ENCODE results near the gene REG4.
"Not testable (repeated sequence)": the region's sequence is repeated elsewhere in the genome, so short reads cannot be mapped to it uniquely, and the experiment has no call there.

Gene REG4

DNA sequence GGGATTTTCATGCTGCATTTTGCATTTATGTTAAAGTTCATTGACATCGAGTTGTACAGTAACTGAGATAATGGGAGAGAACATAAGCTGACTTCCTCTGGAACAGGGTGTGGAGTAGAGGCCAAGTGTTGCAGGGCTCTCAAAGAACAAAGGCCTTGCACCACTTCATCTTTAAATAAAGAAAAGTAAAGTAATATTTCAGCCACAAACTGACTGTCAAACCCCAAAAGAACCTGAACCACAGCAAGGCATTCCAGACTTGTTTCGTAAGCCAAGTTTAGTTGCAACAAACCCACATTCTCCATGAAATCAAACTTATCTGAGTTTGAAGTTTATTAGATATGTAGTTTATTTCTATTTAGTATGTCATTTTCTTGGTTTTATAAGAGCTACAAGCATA is 23.5 kb downstream of the REG4 start:
- TF ChIP-seq, protein P1, sequence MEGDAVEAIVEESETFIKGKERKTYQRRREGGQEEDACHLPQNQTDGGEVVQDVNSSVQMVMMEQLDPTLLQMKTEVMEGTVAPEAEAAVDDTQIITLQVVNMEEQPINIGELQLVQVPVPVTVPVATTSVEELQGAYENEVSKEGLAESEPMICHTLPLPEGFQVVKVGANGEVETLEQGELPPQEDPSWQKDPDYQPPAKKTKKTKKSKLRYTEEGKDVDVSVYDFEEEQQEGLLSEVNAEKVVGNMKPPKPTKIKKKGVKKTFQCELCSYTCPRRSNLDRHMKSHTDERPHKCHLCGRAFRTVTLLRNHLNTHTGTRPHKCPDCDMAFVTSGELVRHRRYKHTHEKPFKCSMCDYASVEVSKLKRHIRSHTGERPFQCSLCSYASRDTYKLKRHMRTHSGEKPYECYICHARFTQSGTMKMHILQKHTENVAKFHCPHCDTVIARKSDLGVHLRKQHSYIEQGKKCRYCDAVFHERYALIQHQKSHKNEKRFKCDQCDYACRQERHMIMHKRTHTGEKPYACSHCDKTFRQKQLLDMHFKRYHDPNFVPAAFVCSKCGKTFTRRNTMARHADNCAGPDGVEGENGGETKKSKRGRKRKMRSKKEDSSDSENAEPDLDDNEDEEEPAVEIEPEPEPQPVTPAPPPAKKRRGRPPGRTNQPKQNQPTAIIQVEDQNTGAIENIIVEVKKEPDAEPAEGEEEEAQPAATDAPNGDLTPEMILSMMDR (IDR thresholded peaks at IDR 0.05; ENCODE audit: insufficient read depth, missing control alignments) = no peak
- DNase-seq (ENCODE audit: insufficient read length, low spot score) (no peak), FAIRE-seq (no peak)

DNA sequence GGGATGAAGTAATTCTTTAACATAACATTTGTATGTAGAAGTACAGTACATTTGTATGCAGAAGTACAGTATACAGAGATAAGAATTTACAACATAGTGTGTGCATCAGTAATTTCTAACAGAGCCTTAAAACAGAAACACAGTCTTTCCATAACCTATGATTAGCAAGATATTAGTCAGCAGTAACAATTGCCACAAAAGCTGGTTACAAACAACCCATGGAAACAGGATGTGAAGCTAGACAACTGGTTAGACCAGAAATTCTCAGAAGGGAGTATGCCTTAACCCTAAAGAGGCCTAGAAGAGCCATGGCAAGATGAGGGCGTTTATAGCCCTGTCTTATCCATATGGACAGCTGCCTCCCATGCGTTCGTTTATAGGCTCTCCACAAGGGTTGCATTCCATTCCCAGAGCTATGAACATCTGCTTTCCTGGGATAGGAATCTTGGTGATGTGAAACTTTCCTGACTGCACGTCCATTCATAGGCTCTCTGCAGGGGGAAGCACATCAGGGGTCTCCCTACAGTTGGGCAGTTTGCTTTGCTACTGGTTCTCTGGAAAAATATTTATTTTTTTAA is 24.7 kb downstream of the REG4 start:
- FAIRE-seq; DNase-seq (ENCODE audit: insufficient read length, low spot score): not testable (repeated sequence)

DNA sequence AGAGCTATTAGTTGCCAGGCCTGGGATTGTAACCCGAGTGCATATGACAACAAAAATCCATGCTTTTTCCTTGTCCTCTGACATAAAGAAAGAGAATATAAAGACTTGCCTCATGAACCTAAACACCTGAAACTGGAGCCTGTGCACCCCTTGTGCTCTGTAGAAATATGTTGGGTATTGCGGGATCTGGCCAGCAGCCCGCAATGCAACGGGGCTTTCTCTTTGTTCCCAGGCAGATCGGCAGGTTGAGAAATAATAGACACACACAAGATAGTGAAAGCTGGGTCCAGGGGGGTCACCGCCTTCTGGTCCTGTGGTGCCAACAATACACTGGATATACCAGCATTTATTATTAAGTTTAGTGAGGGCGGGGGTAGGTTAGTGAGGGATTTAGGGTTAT is 25.2 kb downstream of the REG4 start:
- DNase-seq (ENCODE audit: insufficient read length, low spot score); FAIRE-seq: not testable (repeated sequence)

DNA sequence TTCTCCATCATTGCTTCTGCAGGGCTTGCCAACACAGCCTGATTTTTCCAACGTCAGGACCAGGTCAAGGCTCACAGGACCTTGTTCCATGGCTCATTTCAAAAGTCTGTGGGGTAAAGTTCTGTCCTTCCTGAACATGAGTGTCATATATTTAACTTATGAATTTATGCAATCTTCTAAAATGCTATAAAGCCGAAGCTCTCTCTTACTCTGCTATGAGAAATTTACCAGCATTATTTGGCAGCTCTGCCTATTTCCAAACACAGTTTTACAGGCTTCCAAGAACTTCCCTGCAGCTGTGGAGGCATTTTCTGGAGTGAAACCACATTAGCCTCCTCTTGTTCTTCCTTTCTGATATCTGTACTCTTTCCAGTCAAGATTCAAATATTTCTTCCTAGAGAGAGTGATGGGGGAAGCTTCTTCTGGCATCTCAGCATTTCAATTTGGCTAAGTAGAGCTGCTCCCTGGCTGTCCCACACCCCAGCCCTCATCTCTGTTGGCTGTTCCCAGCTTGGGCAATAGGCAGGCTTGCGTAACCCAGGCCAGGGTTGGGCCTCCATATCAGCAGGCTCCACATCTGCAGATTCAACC is 27.0 kb downstream of the REG4 start:
- TF ChIP-seq, protein P1 (IDR thresholded peaks at IDR 0.05; ENCODE audit: insufficient read depth, missing control alignments) = no peak
- FAIRE-seq (no peak), DNase-seq (ENCODE audit: insufficient read length, low spot score) (no peak)

DNA sequence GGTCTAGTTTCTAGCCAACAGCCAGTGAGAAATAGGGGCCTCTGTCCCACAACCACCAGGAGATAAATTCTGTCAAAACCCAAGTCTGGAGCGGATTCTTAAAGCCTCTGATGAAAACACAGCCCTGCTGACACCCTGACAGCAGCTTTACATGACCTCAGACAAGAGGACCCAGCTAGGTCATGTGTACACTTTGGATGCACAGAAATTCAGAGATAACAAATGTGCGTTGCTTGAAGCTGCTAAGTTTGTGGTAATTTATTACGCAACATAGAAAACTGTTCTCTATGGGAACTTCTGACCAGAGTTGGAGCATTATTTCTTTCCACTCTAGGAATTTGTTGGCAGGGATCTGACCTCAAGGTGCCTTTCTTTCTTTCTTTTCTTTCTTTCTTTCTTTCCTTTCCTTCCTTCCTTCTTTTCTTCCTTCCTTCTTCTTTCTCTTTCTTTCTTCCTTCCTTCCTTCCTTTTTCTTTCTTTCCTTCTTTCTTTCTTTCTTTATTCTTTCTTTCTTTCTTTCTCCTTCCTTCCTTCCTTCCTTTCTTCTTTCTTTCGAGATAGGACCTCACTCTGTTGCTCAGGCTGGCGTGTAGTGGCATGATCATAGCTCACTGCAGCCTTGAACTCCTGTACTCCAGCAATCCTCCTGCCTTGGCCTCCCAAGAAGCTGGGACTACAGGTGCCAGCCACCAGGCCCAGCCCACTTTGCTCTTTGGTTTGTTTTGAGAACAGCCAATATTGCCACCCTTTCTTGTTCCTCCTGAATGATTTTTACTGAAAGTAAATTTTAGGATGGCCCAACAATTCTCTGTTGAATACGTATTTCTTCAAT is 27.7 kb downstream of the REG4 start:
- no peak for FAIRE-seq
- TF ChIP-seq, protein P1 (IDR thresholded peaks at IDR 0.05; ENCODE audit: insufficient read depth, missing control alignments) = no peak
- no peak for DNase-seq (ENCODE audit: insufficient read length, low spot score)

DNA sequence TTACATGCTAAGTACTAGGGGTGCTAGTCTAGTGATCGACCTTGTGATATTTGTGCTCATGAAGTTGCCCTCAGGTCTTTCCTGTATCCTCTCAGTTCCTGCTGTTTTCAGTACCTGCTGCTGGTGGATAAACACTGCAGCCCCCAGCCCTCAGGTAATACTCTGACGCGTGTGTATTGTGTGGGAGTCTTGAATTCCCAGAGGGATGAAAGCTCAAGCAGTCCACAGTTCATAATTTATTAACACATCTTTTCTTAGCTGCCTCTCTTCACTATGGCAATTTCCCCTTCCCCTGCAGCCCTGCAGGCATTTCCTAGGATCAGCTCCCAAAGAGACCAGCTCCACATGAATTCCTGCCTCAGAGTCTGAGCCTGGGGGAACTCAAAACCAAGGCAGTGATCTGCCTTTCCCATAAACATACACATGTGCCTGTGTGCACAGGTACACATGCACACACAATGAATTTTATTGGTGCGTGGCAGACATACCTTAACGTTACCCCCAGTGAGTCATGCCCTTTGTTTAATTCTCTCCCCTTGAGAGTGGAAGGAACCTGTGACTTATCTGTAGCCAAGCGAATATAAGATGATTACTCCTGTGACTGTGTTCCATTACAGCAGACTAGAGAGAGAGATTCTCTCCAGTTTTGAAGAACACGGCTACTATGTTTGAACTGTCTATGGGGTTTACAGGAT is 28.5 kb downstream of the REG4 start:
- TF ChIP-seq, protein P1 (IDR thresholded peaks at IDR 0.05; ENCODE audit: insufficient read depth, missing control alignments) = no peak
- DNase-seq (ENCODE audit: insufficient read length, low spot score) (no peak), FAIRE-seq (no peak)

DNA sequence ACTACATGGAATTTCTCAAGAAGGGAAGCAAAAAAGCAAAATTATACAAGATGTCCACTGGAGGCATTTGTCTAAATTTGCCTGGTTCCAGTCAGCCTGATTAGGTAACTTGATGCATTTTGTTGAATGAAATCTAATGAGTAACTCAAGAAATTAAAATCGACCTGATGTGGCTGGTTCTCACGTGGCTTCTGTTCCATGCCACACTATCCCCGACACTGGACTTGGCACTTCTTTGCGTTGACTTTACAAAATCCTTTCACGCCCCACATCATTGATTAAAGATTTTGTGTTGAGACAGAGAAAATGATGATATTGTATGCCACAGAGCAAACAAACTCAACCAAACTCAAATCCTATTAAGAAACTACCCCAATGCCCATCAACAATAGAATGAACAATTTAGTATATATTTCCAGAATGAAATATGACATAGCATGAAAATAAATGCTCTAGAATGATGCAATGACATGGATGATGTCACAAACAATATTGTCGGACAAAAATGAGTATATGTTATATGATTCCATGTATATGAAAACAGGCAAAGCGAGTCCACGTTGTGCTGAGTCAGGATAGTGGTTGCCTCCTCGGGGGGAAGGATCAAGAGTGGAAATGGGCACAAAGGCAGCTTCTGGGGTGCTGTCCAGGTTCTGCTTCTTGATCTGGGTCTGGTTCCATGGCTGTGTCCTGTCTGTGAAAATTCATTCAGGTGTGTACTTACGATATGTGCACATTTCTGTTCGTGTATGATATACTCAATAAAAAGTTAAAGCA is 29.6 kb downstream of the REG4 start:
- FAIRE-seq (no peak), DNase-seq (ENCODE audit: insufficient read length, low spot score) (no peak)
- TF ChIP-seq, protein P1 (IDR thresholded peaks at IDR 0.05; ENCODE audit: insufficient read depth, missing control alignments) = no peak

All from D721Med (cell line).